GM23338 (cell line): ENCODE measurements around the gene NTN1. TPM values are rescaled to one million over a fixed set of nuclear protein-coding genes. Genes with fewer than 3 reads are reported as not detected.

Experiments used
- ATAC-seq: fragments of 200-7000 bp; cut with Tn5 transposase; 3 replicates; pipeline ENCODE4 v1.9.1; 2020
- DNase-seq: peaks from one replicate; pipeline ENCODE4 v3.0.0-alpha.2; 2015; ENCODE audit warnings: low spot score
- H2AFZ ChIP-seq: fragments of 200-600 bp; sonication (generic); 2 replicates; pipeline ENCODE4 v1.8.0; 2016; ENCODE audit warnings: antibody characterized with exemption, mild to moderate bottlenecking, moderate library complexity
- H3F3A ChIP-seq: fragments of 200-600 bp; sonication (generic); replicated peaks from 2 replicates; pipeline ENCODE4 v1.8.0; 2017; ENCODE audit warnings: antibody characterized with exemption, mixed run types, low read depth
- H3K27ac ChIP-seq: fragments of 200-600 bp; sonication (generic); 2 replicates; pipeline ENCODE4 v1.6.1; 2016; ENCODE audit warnings: low read depth
- H3K27me3 ChIP-seq: fragments of 200-600 bp; sonication (generic); 2 replicates; pipeline ENCODE4 v1.8.0; 2016; ENCODE audit warnings: mild to moderate bottlenecking, mixed run types, moderate library complexity; ENCODE audit not compliant: insufficient read depth
- H3K36me3 ChIP-seq: fragments of 200-600 bp; sonication (generic); 2 replicates; pipeline ENCODE4 v1.8.0; 2016; ENCODE audit warnings: mild to moderate bottlenecking; ENCODE audit not compliant: insufficient read depth
- H3K4me1 ChIP-seq: fragments of 200-600 bp; sonication (generic); 2 replicates; pipeline ENCODE4 v1.8.0; 2016; ENCODE audit warnings: mild to moderate bottlenecking, moderate library complexity; ENCODE audit not compliant: insufficient read depth
- H3K4me2 ChIP-seq: fragments of 200-600 bp; sonication (generic); 2 replicates; pipeline ENCODE4 v1.7.1; 2017; ENCODE audit warnings: mixed run types
- H3K4me3 ChIP-seq: fragments of 200-600 bp; sonication (generic); 2 replicates; pipeline ENCODE4 v1.6.1; 2016; ENCODE audit warnings: mixed run types
- H3K79me2 ChIP-seq: fragments of 200-600 bp; sonication (generic); replicated peaks from 2 replicates; pipeline ENCODE4 v1.8.0; 2017; ENCODE audit warnings: mild to moderate bottlenecking; ENCODE audit not compliant: insufficient read depth
- H3K9me2 ChIP-seq: fragments of 200-600 bp; sonication (generic); 2 replicates; pipeline ENCODE4 v1.8.0; 2017; ENCODE audit not compliant: insufficient read depth
- H4K20me1 ChIP-seq: fragments of 200-600 bp; sonication (generic); replicated peaks from 2 replicates; pipeline ENCODE4 v1.8.0; 2017; ENCODE audit warnings: mild to moderate bottlenecking; ENCODE audit not compliant: insufficient read depth
- H3K27ac Mint-ChIP-seq: 2 replicates; pipeline ENCODE4 v1.8.0; 2020; ENCODE audit warnings: inconsistent platforms, mild to moderate bottlenecking, moderate library complexity, mixed read lengths
- H3K27me3 Mint-ChIP-seq: 3 replicates; pipeline ENCODE4 v1.8.0; 2022; ENCODE audit warnings: low read depth, mild to moderate bottlenecking, moderate library complexity, mixed read lengths, inconsistent platforms; ENCODE audit not compliant: insufficient read depth, poor library complexity
- H3K36me3 Mint-ChIP-seq: 3 replicates; pipeline ENCODE4 v1.8.0; 2021; ENCODE audit warnings: low read depth, mild to moderate bottlenecking, inconsistent platforms, moderate library complexity, mixed read lengths
- H3K4me1 Mint-ChIP-seq: 3 replicates; pipeline ENCODE4 v1.8.0; 2020; ENCODE audit warnings: mild to moderate bottlenecking, inconsistent platforms, mixed read lengths
- H3K4me3 Mint-ChIP-seq: 3 replicates; pipeline ENCODE4 v1.8.0; 2021; ENCODE audit warnings: moderate library complexity, mild to moderate bottlenecking, inconsistent platforms, mixed read lengths
- H3K9me3 Mint-ChIP-seq: 3 replicates; pipeline ENCODE4 v1.8.0; 2020; ENCODE audit warnings: moderate library complexity, mild to moderate bottlenecking, inconsistent platforms, mixed read lengths
- CREB1 ChIP-seq: fragments of 250-450 bp; sonication (Bioruptor Pico); IDR thresholded peaks from 2 replicates; pipeline ENCODE4 v1.5.0; 2020; ENCODE audit warnings: low read depth, mild to moderate bottlenecking, moderate library complexity
- EZH2 ChIP-seq: fragments of 200-600 bp; sonication (generic); IDR thresholded peaks from one replicate; pipeline ENCODE4 v1.8.0; 2017; ENCODE audit warnings: antibody characterized with exemption, mild to moderate bottlenecking, low read depth; ENCODE audit not compliant: unreplicated experiment
- EZH2phosphoT487 ChIP-seq: fragments of 200-600 bp; sonication (generic); IDR thresholded peaks from one replicate; pipeline ENCODE4 v1.8.1; 2018; ENCODE audit warnings: antibody characterized with exemption; ENCODE audit not compliant: unreplicated experiment
- JUNB ChIP-seq: IDR thresholded peaks from one replicate; pipeline ENCODE4 v1.6.1; 2016; ENCODE audit warnings: antibody characterized with exemption; ENCODE audit not compliant: unreplicated experiment
- NANOG ChIP-seq: IDR thresholded peaks from 2 replicates; pipeline ENCODE4 v1.6.1; 2016; ENCODE audit warnings: antibody characterized with exemption, borderline replicate concordance
- POLR2AphosphoS5 ChIP-seq: IDR thresholded peaks from 2 replicates; pipeline ENCODE4 v1.6.1; 2016; ENCODE audit warnings: antibody characterized with exemption, low read depth
- STAT1 ChIP-seq: IDR thresholded peaks from one replicate; pipeline ENCODE4 v1.6.1; 2016; ENCODE audit warnings: antibody characterized with exemption; ENCODE audit not compliant: unreplicated experiment
- ZNF114 ChIP-seq: fragments of 250-450 bp; sonication (Bioruptor Pico); IDR thresholded peaks from 2 replicates; pipeline ENCODE4 v1.5.0; 2020; ENCODE audit warnings: mild to moderate bottlenecking, moderate library complexity
- ZNF331 ChIP-seq: fragments of 250-450 bp; sonication (Bioruptor Pico); IDR thresholded peaks from 2 replicates; pipeline ENCODE4 v1.5.0; 2020; ENCODE audit warnings: low read depth, mild to moderate bottlenecking, moderate library complexity
- polyA plus RNA-seq: library from polyadenylated mRNA; unstranded; fragments of >200 nt; fragmentation: Nextera tagmentation; extraction: Ambion mirVana; gene quantifications from 2 replicates; pipeline ENCODE4 v1.2.1, GENCODE V29; 2016
- total RNA-seq: library from RNA; depleted of rRNA; stranded (reverse); fragments of >200 nt; shearing (Covaris generic); gene quantifications from 2 replicates; pipeline ENCODE4 v1.2.3, GENCODE V29; 2014
- TF ChIP-seq, protein P1 (sequence below), 2 experiments: fragments of 200-600 bp in 1 of 2; sonication (generic) in 1 of 2; conservative IDR thresholded peaks; 2 replicates each; pipeline versions ENCODE4 v1.5.1 to v1.6.1; 2016 to 2017; ENCODE audit warnings: antibody characterized with exemption in 2 of 2, low read depth in 2 of 2, mild to moderate bottlenecking in 2 of 2, moderate library complexity in 1 of 2
- TF ChIP-seq, protein P2 (sequence below): IDR thresholded peaks from 2 replicates; pipeline ENCODE4 v1.6.1; 2016; ENCODE audit warnings: antibody characterized with exemption

Gene NTN1
- total and polyA plus RNA-seq, 2 experiments from 2014 or later = 0.57 to 2.6 TPM

DNA sequence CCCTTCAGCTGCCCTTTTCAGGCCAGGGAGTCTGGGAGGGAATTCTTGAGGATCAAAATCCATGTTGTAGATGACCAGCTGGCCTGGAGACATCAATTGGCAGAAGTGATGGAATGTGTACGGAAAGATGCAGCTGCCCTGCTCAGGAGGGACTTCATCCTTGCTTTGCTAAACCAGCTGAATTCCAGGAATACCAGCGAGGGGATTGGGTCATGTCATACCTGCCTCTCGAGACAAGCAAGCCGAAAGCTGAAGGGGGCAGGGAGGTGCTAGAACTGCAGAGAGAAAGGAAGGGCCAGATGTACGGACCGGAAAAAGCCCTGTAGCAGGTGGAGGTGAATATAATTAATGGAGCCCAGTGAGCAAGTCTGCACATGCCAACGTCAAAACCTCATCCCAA lies 25.6 kb upstream of the NTN1 start:
- Mint-ChIP-seq H3K27ac (no peak overlapping the region), H3K4me3 (no peak overlapping the region), H3K4me1 (peaks cover 15% of the 10 kb centered on the region), H3K9me3 (peaks cover 5% of the 10 kb centered on the region; the same call in 2 of the 3 replicates), H3K36me3 (no peaks in the 10 kb centered on the region), H3K27me3 (peaks cover 10% of the 10 kb centered on the region)
- ATAC-seq (peak; percentile 45), DNase-seq (peak; percentile 88)
- no peaks in the 10 kb centered on the region for H3F3A ChIP-seq
- peak overlapping the region; percentile 6 for H3K4me2 ChIP-seq
- no peak overlapping the region for H2AFZ ChIP-seq
- H3K4me1 ChIP-seq = peaks cover 6% of the 10 kb centered on the region; the same call in 1 of the 2 replicates
- no peaks in the 10 kb centered on the region for H3K79me2 ChIP-seq
- peaks cover 10% of the 10 kb centered on the region for H3K27me3 ChIP-seq
- no peak for TF ChIP-seq ZNF114
- no peak for TF ChIP-seq EZH2
- H3K27ac ChIP-seq = no peak overlapping the region
- no peaks in the 10 kb centered on the region for H4K20me1 ChIP-seq
- no peaks in the 10 kb centered on the region for H3K36me3 ChIP-seq
- H3K9me2 ChIP-seq = no peaks in the 10 kb centered on the region
- H3K4me3 ChIP-seq = no peak overlapping the region

DNA sequence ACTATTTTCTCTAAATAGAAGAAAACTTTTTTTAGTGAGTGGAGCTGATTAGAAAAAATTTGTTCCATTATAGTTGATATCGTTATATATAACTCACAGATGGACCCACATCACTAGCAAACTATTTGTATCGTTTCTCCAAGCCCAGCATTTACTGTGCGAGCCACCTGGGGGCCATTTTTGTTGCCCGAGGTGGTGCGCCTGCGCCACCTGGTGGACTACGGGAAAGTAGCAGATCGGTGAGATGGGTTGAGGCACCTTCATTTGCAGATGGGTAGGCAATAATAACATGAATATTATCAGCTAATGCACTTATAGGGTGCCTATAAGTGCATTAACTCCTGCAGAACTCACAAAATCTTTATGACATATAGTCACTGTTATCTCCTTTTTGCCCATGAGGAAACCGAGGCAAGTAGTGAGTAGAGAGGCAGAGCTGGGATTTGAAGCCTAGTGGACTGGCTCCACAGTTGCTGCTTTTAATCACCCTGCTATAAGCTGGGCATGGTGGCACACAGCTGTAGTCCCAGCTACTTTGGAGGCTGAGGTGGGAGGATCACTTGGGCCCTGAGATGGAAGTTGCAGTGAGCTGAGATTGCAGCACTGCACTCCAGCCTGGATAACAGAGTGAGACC lies 23.2 kb upstream of the NTN1 start:
- Histone ChIP-seq H2AFZ (no peak overlapping the region), H3K79me2 (no peaks in the 10 kb centered on the region), H3K27ac (no peak overlapping the region), H3K4me2 (no peak overlapping the region), H3K36me3 (no peaks in the 10 kb centered on the region), H3K9me2 (no peaks in the 10 kb centered on the region), H3K4me1 (peaks cover 17% of the 10 kb centered on the region), H3F3A (no peaks in the 10 kb centered on the region), H4K20me1 (no peaks in the 10 kb centered on the region; the same call in 1 of the 2 replicates), H3K4me3 (no peak overlapping the region), H3K27me3 (peaks cover 34% of the 10 kb centered on the region)
- TF ChIP-seq NANOG = no peak
- TF ChIP-seq ZNF331 = no peak
- TF ChIP-seq, protein P1, sequence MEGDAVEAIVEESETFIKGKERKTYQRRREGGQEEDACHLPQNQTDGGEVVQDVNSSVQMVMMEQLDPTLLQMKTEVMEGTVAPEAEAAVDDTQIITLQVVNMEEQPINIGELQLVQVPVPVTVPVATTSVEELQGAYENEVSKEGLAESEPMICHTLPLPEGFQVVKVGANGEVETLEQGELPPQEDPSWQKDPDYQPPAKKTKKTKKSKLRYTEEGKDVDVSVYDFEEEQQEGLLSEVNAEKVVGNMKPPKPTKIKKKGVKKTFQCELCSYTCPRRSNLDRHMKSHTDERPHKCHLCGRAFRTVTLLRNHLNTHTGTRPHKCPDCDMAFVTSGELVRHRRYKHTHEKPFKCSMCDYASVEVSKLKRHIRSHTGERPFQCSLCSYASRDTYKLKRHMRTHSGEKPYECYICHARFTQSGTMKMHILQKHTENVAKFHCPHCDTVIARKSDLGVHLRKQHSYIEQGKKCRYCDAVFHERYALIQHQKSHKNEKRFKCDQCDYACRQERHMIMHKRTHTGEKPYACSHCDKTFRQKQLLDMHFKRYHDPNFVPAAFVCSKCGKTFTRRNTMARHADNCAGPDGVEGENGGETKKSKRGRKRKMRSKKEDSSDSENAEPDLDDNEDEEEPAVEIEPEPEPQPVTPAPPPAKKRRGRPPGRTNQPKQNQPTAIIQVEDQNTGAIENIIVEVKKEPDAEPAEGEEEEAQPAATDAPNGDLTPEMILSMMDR (conservative IDR thresholded peaks at IDR 0.05; ENCODE audit: low read depth in 2 of 2) = peak; percentile 96 to 100
- TF ChIP-seq ZNF114 = no peak
- no peak for TF ChIP-seq EZH2phosphoT487
- no peak for TF ChIP-seq STAT1
- TF ChIP-seq CREB1 = no peak
- no peak for TF ChIP-seq POLR2AphosphoS5
- Mint-ChIP-seq H3K27me3 (peaks cover 30% of the 10 kb centered on the region), H3K4me3 (no peak overlapping the region), H3K4me1 (peaks cover 23% of the 10 kb centered on the region), H3K27ac (no peak overlapping the region), H3K9me3 (peaks cover 5% of the 10 kb centered on the region; the same call in 2 of the 3 replicates), H3K36me3 (no peaks in the 10 kb centered on the region)
- ATAC-seq (peak; percentile 48), DNase-seq (peak; percentile 83)

DNA sequence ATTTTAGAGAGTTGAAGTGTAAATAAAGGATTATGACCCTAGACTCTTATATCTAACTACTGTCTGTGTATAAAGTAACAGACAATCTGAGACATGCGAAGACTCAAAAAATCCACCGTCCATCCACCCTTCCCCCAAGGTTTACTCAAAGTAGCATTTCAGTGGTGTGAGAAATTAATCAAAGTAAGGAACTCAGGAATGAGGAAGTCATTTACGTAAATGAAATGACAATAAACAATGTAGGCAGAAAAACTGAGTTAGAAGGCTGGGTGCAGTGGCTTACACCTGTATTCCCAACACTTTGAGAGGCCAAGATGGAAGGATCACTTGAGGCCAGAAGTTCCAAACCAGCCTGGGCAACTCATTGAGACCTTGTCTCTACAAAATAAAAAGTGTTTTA lies 19.8 kb upstream of the NTN1 start:
- no peak for ATAC-seq
- Histone ChIP-seq H3K4me1 (peaks cover 16% of the 10 kb centered on the region), H3K27ac (no peak overlapping the region), H3K79me2 (no peaks in the 10 kb centered on the region), H3K36me3 (no peaks in the 10 kb centered on the region; the same call in 1 of the 2 replicates), H2AFZ (no peak overlapping the region), H3K4me3 (no peak overlapping the region), H3K4me2 (0 out of 2 replicates have a peak overlapping the region, but pooled peaks have one; percentile 42), H3K27me3 (peaks cover 68% of the 10 kb centered on the region), H3K9me2 (no peaks in the 10 kb centered on the region), H4K20me1 (no peaks in the 10 kb centered on the region; the same call in 1 of the 2 replicates), H3F3A (no peaks in the 10 kb centered on the region)
- no peaks in the 10 kb centered on the region; the same call in 2 of the 3 replicates for H3K36me3 Mint-ChIP-seq
- H3K4me3 Mint-ChIP-seq = no peak overlapping the region; the same call in 2 of the 3 replicates
- H3K27me3 Mint-ChIP-seq = peaks cover 60% of the 10 kb centered on the region
- H3K4me1 Mint-ChIP-seq = peaks cover 12% of the 10 kb centered on the region
- DNase-seq = no peak
- H3K27ac Mint-ChIP-seq = no peak overlapping the region
- H3K9me3 Mint-ChIP-seq = no peaks in the 10 kb centered on the region
- TF ChIP-seq NANOG (no peak), POLR2AphosphoS5 (no peak), EZH2 (no peak), JUNB (no peak), ZNF114 (no peak), CREB1 (no peak), EZH2phosphoT487 (no peak)
- TF ChIP-seq, protein P2, sequence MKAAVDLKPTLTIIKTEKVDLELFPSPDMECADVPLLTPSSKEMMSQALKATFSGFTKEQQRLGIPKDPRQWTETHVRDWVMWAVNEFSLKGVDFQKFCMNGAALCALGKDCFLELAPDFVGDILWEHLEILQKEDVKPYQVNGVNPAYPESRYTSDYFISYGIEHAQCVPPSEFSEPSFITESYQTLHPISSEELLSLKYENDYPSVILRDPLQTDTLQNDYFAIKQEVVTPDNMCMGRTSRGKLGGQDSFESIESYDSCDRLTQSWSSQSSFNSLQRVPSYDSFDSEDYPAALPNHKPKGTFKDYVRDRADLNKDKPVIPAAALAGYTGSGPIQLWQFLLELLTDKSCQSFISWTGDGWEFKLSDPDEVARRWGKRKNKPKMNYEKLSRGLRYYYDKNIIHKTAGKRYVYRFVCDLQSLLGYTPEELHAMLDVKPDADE = no peak
